Putamen (tissue), 1 donor: ENCODE results near the gene AP3D1.
"Not testable (repeated sequence)": the region's sequence is repeated elsewhere in the genome, so short reads cannot be mapped to it uniquely, and the experiment has no call there.

Experiments
- DNase-seq: peaks from one replicate; pipeline ENCODE4 v3.0.0-alpha.2; 2016; ENCODE audit warnings: low spot score

The AP3D1 gene

GRCh38 chr19:2151339-2152229 is at the start of gene AP3D1:
AP3D1 (minus strand) TSS chr19:2151566; CDS start chr19:2151334, 232 bp downstream.
- peak; percentile 98 for DNase-seq

GRCh38 chr19:2200624-2201294 is 49.4 kb upstream of the AP3D1 start:
- not testable (repeated sequence) for DNase-seq

GRCh38 chr19:2199861-2200623 is 48.7 kb upstream of the AP3D1 start:
- DNase-seq = no peak

GRCh38 chr19:2199215-2199614 is 47.8 kb upstream of the AP3D1 start:
- no peak for DNase-seq

GRCh38 chr19:2198317-2198716 is 47.0 kb upstream of the AP3D1 start:
- no peak for DNase-seq

GRCh38 chr19:2197270-2197669 is 45.9 kb upstream of the AP3D1 start:
- DNase-seq = no peak

GRCh38 chr19:2195914-2196313 is 44.5 kb upstream of the AP3D1 start:
- no peak for DNase-seq

- DNase-seq = no peak
Measured at GRCh38 chr19:2195361-2195760, 44.0 kb upstream of the AP3D1 start.

- DNase-seq = no peak
Measured at GRCh38 chr19:2194513-2195078, 43.2 kb upstream of the AP3D1 start.

GRCh38 chr19:2193807-2194206 is 42.4 kb upstream of the AP3D1 start:
- DNase-seq = no peak

GRCh38 chr19:2192862-2193261 is 41.5 kb upstream of the AP3D1 start:
- DNase-seq = no peak

- DNase-seq = no peak
Measured at GRCh38 chr19:2191456-2192310, 40.3 kb upstream of the AP3D1 start.

- DNase-seq = no peak
Measured at GRCh38 chr19:2190848-2191455, 39.6 kb upstream of the AP3D1 start.

- DNase-seq = no peak
Measured at GRCh38 chr19:2189880-2190279, 38.5 kb upstream of the AP3D1 start.

- no peak for DNase-seq
Measured at GRCh38 chr19:2188708-2189385, 37.5 kb upstream of the AP3D1 start.

- DNase-seq = no peak
Measured at GRCh38 chr19:2187159-2187558, 35.8 kb upstream of the AP3D1 start.

GRCh38 chr19:2186071-2186846 is 34.9 kb upstream of the AP3D1 start:
- DNase-seq = no peak

GRCh38 chr19:2185734-2186070 is 34.3 kb upstream of the AP3D1 start:
- no peak for DNase-seq

GRCh38 chr19:2184422-2184975 is 33.1 kb upstream of the AP3D1 start:
- DNase-seq = no peak
